NCI-H1092 treated with DMSO at 0.1 percent for 48 hours (cell line): ENCODE data around the gene TSPAN5.

Experiments
- DNase-seq: peaks from one replicate; lab custom pipeline; 2025; lab: John Stamatoyannopoulos, UW

The TSPAN5 gene

DNA sequence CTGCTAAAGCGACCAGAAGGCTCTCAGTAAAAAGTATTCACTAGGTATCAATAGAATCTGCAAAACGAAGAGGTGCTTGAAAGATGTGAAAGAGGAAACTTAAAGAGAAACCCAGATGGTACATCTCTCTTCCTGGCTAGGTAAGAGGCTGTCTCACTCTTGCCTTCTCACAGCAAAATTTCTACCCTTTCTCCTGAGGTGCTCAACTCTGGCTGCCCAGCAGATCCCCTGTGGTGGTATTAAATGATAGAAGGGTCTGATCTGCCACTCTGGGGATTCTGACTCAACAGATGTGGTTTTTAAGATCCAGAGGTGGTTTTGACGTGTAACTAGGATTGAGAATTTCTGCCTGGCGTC, 14.9 kb upstream of the TSPAN5 start:
- DNase-seq: no peak

DNA sequence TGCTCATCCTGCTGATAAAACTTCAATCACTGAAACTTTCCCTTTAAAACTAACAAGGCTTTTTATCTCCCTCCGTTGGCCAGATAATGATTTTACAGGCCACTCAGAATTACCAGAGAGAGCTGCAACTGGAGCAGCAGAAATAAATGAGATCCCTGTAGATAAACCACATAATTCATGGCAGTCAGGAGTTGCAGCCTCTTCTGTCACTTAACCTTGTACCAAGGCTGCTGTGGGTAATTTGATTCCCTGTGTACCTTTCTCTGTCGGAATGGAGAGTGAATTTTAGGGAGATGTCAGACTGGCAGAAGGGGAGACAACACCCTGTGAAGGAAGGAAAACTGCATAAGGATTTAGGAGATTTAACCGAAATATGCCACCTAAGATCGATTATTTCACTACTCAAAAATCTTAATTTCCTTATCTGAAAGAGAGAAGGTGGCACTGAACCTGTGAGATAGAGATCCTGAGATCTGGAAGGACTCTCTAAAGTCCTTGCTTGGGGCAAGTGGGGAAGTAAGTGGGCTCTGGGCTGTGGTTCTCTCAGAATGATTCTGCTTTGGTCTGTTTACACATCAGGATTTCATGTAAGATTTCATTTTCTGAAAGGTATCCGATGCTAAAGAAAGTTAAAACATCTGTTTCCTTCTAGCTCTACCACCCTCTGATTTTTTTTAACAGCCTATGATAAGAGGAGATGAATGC, 14.3 kb upstream of the TSPAN5 start:
- DNase-seq: no peak

DNA sequence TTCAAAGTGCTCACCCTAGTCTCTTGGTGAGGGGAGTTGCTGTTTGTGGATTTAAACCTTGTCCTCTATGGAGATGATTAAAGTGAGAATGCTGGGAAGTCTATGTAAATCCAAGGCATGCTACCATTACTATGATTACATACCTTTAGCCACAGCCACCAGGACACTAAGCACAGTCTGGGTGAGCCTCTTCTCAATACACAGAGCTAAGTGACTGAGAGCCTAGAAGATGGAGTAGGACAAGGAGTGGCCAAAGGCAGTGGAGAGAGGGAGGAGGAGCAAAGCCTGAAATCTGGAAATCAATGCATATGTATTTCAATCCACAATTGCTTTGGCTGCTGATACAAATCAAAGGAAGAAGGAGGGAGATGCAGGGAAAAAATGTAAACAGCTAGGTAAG, 12.7 kb upstream of the TSPAN5 start:
- no peak for DNase-seq

DNA sequence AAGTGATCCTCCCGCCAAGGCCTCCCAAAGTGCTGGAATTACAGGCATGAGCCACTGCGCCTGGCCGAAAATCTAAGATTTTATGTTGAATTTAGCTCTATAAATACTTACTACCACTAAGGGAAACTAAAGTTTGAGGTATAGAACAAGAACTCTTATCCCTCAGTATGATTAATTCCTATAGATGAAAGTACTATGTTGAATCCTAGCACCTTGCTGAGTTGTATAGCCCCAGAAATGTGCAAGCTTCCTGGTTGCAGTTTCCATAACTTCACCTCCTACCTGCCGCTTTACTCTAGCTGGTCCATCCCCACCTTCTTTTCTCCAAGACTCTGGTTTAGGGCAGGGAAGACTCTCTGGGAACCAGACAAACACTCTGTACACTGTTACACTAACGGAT, 11.8 kb upstream of the TSPAN5 start:
- no peak for DNase-seq

DNA sequence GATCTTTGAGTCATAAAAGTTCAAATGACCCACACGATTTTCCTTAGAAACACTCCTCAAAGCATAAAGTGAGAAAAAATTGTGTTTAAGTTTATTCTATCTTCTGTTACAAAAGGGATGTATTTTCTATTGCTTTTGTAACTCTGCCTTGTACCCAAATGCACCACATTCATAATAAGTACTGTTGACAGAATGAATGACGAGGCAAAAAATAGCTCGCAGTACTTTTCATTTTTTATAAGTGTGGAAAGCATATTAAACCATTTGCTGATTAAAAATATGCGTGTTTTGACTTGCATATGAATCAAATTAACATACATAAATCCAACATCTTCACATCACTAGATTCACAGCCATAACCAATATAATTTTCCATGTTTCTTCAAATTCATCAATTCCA, 11.2 kb upstream of the TSPAN5 start:
- no peak for DNase-seq

DNA sequence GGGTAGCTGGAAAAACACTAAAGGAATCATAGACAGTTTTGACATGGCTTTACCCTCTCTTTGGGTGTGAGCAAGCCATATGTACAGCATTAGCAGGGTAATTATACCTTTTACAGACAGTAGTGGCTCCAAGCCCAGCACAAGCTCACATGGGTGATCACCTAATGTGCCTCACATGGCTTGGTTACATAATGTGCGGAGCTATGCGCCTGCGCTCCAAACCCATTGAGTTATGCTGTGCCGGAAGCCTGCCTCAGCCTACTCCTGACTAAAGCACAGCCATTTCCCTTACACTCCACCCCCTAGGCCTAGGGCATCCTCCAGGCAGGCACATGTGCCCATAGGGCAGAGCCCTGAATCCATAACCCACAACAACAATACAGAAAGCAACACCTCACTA, 6.5 kb upstream of the TSPAN5 start:
- no peak for DNase-seq

DNA sequence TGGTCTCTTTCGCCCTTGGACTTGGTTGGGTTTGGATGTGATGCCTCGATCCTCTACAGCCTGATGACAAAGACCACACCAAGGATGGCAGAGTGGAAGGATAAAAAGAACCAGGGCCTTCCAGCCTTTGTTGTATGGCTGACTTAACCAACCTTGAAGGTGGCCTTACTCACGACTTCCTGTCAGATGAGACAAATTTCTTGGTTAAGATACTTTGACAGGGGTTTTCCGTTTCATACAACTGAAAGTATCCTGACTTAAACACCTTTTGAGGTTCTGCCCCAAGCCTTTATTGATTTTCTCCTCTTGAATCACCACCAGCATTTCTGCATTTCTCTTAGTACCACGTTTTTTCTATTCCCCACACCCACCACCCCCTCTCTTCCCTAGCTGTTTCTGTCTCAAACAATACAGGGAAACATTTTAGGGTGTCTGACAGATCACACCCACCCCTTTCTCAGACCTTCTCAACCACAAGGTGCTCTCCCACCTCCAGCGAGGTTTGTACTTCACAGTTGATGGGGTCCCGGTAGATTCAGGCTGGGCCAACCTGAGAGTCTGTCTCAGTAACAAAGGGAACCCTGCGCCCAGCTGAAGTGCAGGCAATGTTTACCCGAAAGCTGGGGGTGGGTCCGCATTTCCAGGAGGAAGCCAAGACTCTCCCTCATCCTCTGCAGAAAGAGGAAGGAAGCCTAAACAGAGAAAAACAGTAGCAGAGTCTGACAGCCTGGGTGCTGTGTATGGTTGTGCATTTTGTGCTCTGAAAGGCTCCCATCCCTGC, 5.0 kb upstream of the TSPAN5 start:
- no peak for DNase-seq

DNA sequence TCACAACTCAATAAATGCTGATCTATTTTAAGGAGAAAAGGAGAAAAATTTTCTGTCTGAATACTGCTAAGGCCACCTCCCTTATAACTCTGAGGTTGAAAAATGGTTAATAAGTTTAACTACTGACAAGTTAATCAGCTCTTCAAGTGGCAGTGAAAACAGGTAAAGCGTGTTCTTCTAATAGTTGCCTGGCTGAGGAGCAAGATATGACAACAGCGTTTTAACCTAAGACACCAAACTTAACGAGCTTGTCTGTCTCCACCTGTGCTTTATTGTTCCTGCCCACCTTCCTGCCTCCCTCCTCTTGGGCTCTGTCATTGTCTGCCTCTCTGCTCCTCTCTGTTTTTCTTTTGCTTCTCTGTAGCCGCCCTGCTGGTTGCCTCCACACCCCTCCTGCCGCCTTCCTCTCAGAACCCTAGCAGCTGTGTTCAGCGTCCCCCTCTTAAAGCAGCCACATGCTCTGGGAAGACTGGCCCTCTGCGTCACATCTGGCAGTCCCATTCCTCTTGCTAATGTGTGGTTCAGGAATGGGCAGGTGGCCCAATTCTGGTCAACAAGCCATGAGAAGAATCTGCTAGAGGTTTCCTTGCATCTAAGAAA, 4.3 kb upstream of the TSPAN5 start:
- DNase-seq: no peak

DNA sequence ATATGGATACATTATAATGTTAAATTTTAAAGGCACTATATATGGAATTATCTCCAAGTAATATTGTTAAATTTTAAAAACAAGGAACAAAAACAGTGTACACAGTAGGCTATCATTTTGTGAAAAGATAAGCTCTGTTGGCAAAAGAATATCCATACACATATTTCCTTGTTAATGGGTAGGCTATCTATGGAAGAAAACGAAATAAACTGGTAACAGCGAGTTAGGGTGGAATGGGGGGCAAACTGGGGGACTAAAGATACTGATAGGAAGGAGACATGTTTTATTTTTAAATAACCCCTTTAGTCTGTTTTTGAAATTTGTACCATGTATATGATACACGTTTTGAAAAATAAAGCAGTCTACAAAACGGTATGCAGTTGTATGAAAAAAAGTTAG, 3.6 kb upstream of the TSPAN5 start:
- DNase-seq: no peak

DNA sequence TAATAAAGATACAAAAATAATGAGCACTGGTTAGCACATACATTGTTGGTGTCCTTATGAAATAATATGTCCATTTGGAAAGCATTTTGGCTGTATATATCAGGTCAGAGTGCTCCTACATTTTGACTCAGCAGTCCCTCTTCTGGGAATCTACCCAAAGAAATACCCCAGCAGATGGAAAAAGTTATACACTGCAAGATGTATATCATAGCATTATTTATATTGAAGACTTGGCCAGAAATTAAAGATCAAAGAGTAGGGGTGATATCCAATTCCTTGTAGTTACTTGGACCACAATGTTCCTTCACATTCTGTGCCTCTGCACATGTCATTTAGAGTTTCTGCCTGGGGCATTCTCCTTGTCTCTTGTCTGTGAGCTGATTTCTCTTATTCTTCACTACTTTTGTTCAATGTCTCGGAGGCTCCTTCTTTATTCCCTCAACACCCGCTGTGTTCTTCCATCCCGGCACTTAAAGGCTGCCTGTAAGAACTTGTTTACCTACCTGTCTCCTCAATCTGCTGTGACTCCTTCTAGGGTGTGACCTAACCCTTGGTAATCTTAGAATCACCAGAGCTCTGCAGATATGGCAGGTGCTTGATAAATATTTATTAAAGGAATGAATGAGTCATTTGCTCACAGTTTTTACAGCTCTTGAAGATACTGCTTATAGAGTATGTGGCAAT, 3.1 kb upstream of the TSPAN5 start:
- DNase-seq: no peak

DNA sequence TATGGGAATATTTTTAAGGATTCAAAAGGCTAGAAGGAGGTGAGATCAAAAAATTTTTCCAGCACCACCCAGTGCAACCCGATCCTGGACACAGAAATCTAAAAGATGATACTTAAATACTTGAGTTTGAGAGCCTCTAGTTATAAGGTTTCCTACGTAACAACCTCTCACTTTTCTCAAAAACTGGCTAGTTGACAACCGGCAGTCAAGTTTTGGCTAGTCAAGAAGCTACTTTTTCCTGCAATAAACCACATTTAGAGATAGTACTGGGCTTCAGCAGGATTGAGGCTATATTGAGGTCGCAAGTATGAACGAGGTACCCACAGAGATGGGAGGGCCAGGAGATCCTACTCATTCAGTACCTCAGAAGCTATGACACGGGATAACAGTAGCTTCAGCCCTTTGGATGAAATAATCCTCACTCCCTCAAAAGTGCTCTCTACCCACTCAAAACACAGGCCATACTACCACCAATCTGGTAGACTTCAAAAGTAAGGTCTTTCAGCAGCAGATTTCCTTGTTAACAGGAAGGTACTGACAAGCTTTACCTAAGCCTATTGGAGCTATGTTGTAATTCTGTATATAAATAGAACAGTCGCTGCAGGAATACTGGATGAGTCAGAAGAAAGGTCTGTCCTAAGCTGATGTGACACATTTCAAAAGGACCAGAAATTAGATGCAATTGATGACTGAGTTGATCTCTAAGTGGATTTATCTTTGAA, 1.5 kb upstream of the TSPAN5 start:
- DNase-seq: no peak

DNA sequence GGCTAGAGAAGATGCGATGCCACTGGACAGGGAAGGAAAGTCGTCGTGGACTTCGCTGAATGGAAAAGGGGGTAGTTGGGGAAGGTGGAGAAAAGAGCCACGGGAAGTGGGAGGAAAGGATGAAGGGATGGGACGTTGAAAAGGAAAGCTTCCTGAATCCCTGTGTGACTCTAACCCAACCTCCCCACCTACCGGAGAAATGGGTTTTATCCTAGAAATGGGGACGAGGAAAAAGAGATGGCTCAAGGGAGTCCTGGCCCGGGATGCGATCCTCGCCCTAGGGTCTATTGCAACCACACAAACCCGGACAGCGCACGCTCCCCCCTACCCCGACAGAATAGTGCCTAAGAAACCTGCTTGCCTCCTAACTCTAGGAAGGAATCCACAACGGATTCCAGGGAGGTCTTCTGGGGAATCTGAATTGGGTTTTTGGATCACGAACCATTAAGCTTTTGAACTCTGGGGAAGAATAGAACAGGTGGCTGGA, 738 bp upstream of the TSPAN5 start:
- no peak for DNase-seq

DNA sequence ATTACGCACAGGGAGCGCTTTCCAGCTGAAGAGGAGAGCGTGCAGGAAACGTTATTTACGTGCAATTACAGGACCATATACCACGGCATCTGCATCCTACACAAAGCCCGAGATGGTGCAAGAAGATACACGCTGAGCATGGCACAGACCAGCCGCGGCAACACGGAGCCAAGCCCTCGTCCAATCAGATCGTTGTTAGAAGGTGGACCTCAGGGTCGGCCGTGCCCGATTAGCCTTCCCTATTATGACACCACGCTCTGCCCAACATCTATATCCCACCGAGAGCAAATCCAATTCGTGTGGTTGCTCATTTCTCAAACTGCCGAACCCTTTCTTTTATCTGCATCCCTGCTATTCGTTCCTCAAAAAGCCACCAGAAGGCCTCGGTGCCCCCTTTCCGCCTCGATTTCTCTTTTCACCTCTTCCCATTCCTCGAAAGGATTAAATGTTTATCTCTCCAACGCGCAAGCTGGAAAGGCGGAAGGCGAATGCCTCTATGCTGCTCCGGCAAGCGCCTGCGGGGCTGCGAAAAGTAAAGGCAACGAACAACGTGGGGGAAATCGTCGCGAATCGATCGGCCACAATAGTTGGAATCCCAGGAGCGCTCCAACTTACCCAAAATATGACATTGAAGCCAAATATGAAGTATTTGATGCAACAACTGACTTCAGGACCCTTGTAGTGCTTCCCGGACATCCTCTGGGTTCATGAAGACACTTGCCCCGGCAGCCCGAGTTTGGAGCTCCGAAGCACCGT, 702 bp downstream of the TSPAN5 start:
- peak; percentile 78 for DNase-seq

DNA sequence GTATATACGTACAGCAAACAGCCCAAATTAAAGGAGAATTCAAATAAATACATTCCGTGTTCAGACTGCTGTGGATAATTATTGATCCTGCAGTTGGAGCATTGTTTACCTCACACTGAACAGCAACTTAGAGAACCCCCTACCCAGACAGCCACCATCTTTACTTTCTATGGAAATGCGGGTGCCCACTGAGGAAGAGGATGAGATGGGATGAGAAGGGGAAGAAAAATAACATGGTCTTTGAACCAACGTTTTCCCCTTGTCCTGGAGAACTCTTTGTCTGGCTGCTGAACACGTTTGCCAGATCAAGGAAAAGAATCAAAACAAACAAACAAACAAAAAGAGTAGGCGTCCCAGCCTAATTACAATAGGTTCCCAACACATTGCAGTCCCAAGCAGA, 1.5 kb downstream of the TSPAN5 start:
- DNase-seq: no peak

DNA sequence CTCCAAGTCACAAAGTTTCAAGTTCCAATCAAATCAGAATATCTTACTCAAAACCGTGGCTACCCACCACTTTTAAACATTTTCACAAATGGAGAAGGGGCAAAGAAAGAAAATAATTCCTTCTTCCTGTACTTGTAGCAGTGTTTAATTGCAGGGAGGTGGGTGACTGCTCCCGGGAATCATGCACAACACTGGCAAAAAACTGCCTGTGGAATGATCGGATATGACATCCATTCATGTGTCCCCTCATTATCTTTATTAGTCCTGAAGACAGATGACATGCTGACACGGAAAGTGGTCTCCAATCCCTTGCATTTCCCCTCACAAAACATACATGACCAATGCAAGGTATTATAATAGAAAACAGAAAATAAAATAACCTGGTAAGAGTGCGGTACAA, 2.0 kb downstream of the TSPAN5 start:
- no peak for DNase-seq

DNA sequence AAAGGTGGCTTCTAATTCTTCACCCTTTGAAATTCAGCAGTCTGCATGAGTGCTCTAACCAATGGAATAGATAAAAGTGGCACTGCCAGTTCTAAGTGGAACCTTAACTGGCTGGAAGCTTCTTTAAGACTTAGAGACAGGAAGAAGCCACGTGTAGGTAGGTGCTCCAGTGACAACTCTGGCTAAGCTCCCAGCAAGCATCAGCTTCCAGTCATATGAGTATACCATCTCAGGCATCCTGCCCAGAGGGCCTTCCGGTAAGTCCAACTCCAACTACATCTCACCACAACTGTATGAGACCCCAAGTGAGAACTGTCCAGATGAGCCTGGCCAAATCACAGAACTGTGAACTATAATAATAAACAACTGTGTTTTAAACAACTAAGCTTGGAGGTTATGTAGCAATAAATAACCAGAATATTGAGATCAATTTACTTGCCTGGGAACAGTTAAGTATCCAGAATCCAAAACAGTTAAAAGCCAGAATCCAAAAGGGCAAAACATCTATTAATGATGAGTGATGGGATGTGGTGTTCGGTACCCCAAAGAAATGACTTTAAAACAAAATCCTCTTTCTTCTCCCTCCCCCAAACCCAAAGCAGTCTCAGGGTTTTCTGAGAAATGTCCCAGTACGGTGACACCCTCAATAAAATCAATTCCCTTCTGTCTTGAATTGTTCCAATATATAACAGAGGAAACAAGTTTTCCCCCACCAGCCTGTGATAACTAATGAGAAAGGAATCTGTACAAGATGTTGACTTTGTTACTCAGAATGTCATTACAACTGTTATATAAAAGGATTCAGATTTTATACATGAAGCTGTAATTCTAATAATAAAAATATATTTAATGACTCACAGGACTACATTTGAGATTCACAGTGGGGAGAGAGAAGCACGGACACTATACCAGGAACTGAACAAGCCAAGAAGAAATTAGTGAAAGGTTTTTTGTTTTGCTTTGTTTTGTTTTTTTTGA, 4.2 kb downstream of the TSPAN5 start:
- no peak for DNase-seq

DNA sequence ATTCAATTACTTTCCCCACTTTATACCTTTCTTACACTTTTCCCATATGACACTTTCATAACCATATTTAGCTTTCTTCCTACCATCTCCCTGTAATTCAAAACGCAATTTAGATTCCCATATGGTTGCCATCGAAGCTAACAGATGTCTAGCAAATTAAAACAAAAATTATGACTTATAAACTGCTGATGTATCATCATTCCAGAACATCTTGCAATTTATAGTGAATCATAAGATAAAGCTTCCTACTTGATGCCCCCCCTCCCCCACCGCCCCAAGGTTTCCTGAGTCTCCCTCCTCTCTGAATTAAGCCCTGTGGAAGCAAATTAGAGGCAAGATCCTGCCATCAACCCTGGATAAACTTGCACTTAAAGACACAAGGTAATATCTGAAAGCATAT, 5.4 kb downstream of the TSPAN5 start:
- no peak for DNase-seq

DNA sequence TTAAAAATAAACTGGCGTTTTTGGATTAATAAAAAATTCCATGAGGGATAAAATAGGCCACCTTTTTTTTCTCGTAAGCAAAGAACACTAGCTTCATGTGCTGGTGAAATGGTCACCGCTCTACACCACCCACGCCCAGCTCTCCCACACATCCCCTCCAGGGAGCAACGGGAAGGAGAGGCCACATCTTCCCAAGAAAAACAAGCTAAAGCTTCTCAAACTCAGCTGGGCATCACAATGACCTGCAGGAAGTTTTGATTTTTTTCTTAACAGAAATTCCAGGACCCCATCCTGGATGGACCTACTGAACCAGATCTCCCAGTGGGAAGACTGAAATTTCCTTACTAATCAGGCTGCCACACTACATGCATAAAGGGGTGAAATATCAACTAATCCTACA, 9.8 kb downstream of the TSPAN5 start:
- DNase-seq: no peak

DNA sequence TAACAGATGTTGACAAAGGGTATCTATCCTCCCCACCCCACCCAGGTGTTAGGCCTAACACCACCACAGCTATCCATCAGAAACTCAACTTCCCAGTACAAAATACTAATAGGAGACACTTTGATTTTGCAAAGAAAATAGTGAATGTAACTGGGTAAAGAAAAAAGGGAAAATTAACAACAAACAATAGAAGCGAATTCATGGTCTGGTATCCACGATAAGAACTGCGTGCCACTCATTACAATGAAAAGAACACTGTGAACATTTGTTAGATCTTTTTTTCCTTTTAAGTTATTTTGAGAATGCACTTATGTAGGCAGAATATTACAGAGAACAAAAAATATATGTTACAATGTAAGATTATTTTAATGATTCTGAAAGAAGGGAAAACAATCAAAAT, 12.0 kb downstream of the TSPAN5 start:
- DNase-seq: no peak

DNA sequence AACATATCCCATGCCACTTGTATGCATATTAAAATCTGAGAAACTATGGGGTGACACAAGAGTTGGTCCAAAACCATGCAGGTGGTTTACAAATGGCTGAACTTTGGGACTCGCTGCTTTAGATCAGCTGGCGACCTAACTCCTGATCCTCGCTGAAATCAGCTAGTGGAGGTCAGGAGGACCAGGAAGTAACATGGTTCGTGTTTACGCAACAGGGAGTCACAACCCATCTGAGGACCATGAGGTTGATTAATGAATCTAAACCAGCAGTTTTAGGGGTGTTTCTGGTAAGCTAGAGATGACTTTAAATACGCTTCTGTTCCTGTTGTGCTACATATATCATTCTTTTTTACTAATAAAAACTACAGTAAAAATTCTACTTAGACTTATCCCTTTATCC, 12.9 kb downstream of the TSPAN5 start:
- no peak for DNase-seq
